K562 (cell line): ENCODE data around the gene HS3ST3A1. TPM values are rescaled to one million over a fixed set of nuclear protein-coding genes. Genes with fewer than 3 reads are reported as not detected.

Experiments used
- CHD7 ChIP-seq: fragments of 200-600 bp; sonication (generic); IDR thresholded peaks from one replicate; pipeline ENCODE4 v1.6.1; 2012; ENCODE audit warnings: mild to moderate bottlenecking, low read depth, low read length, inconsistent platforms
- EGR1 ChIP-seq: fragments of 450-650 bp; conservative IDR thresholded peaks from 2 replicates; pipeline ENCODE4 v1.6.1; 2017; ENCODE audit warnings: mild to moderate bottlenecking
- FOXP1 ChIP-seq: sonication (generic); formaldehyde crosslinking; IDR thresholded peaks from 2 replicates; pipeline ENCODE4 v1.8.0; 2022; ENCODE audit warnings: mild to moderate bottlenecking, missing genetic modification reagents
- PKNOX1 ChIP-seq: fragments of 450-650 bp; IDR thresholded peaks from 2 replicates; pipeline ENCODE4 v1.6.1; 2016
- POLR3A ChIP-seq: IDR thresholded peaks from 2 replicates; pipeline ENCODE4 v1.6.1; 2011; ENCODE audit warnings: borderline replicate concordance, mild to moderate bottlenecking, moderate library complexity; ENCODE audit not compliant: insufficient read length, insufficient read depth; ENCODE audit errors: extremely low read depth
- SIN3B ChIP-seq: fragments of 450-650 bp; IDR thresholded peaks from 2 replicates; pipeline ENCODE4 v1.6.1; 2017; ENCODE audit warnings: low read depth, mild to moderate bottlenecking, moderate library complexity
- TCF3 ChIP-seq: sonication (generic); formaldehyde crosslinking; IDR thresholded peaks from 2 replicates; pipeline ENCODE4 v1.4.0; 2020; ENCODE audit warnings: mild to moderate bottlenecking, missing genetic modification reagents
- TEAD4 ChIP-seq, 2 experiments: sonication (generic) in 1 of 2; formaldehyde crosslinking in 1 of 2; IDR thresholded peaks; 2 replicates each; pipeline versions ENCODE4 v1.6.1 to v1.8.0; 2012 to 2022; ENCODE audit warnings: borderline replicate concordance in 1 of 2, inconsistent platforms in 1 of 2, low read length in 1 of 2, mild to moderate bottlenecking in 1 of 2, missing genetic modification reagents in 1 of 2
- ZBTB17 ChIP-seq: fragments of 450-650 bp; formaldehyde crosslinking; IDR thresholded peaks from 2 replicates; pipeline ENCODE4 v1.4.0; 2020; ENCODE audit warnings: mild to moderate bottlenecking
- ZBTB43 ChIP-seq: sonication (generic); formaldehyde crosslinking; IDR thresholded peaks from 2 replicates; pipeline ENCODE4 v1.8.0; 2023; ENCODE audit warnings: mild to moderate bottlenecking, missing genetic modification reagents
- polyA plus RNA-seq, 8 experiments: library from polyadenylated mRNA; depleted of rRNA in 4 of 8; stranded (reverse) in 5 of 8; unstranded in 3 of 8; fragments of >200 nt; fragmentation: Nextera tagmentation in 2 of 8; fragmentation: Illumina TruSeq in 1 of 8; extraction: Ambion mirVana in 2 of 8; extraction: Trizol in 1 of 8; gene quantifications; 2 replicates each; pipeline versions ENCODE4 v1.2.1 to v1.2.3, GENCODE V29; 2011 to 2014; ENCODE audit warnings: inconsistent platforms in 1 of 8, missing spikeins in 1 of 8
- total RNA-seq, 7 experiments: library from RNA; depleted of rRNA in 6 of 7; stranded (reverse); fragments of >200 nt in 6 of 7; fragmentation: Illumina TruSeq in 2 of 7; extraction: Trizol in 2 of 7; gene quantifications; 2 replicates each; pipeline versions ENCODE4 v1.2.1 to v1.2.3, GENCODE V29; 2011 to 2021; ENCODE audit warnings: low replicate concordance in 1 of 7
- TF ChIP-seq, protein P1 (sequence below), 2 experiments: fragments of 450-650 bp in 1 of 2; sonication (generic) in 1 of 2; formaldehyde crosslinking in 1 of 2; IDR thresholded peaks in 1 of 2; conservative IDR thresholded peaks in 1 of 2; 2 replicates each; pipeline versions ENCODE4 v1.6.1 to v1.8.1; 2016 to 2023; ENCODE audit warnings: mild to moderate bottlenecking in 2 of 2, moderate library complexity in 2 of 2, inconsistent platforms in 1 of 2, missing genetic modification reagents in 1 of 2

Gene HS3ST3A1
- total and polyA plus RNA-seq, 9 of the 15 experiments (the other 6 are each of a cell fraction or from before 2014, with no cell fraction given), result 0.25 to 14.8 (median 2.3) TPM

GRCh38 chr17:13477180-13477611, 124.5 kb downstream of the HS3ST3A1 start (continued):
- TF ChIP-seq CHD7, result no peak
- no peak for TF ChIP-seq EGR1
- TF ChIP-seq, protein P1, sequence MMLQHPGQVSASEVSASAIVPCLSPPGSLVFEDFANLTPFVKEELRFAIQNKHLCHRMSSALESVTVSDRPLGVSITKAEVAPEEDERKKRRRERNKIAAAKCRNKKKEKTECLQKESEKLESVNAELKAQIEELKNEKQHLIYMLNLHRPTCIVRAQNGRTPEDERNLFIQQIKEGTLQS (IDR thresholded peaks at IDR 0.05), result peak; percentile 87
- TF ChIP-seq, protein P1 (CRISPR knock-in tag; conservative IDR thresholded peaks at IDR 0.05), result no peak
- no peak for TF ChIP-seq POLR3A
- no peak for TF ChIP-seq SIN3B
- peak; percentile 79; the same call in 1 of the 2 replicates for TF ChIP-seq ZBTB17 (CRISPR knock-in tag)
- no peak for TF ChIP-seq FOXP1 (CRISPR knock-in tag)
- TF ChIP-seq PKNOX1, result 0 out of 2 replicates have a peak, but pooled peaks have one; percentile 24
- peak; percentile 44; the same call in 1 of the 2 replicates for TF ChIP-seq TEAD4 (IDR thresholded peaks at IDR 0.05; ENCODE audit: low read length)
- TF ChIP-seq TEAD4 (CRISPR knock-in tag; IDR thresholded peaks at IDR 0.05; ENCODE audit: borderline replicate concordance), result no peak
- no peak for TF ChIP-seq ZBTB43
- 0 out of 2 replicates have a peak, but pooled peaks have one; percentile 13 for TF ChIP-seq TCF3 (CRISPR knock-in tag)
